ENCODE results near the gene TRIO. TPM values are rescaled to one million over a fixed set of nuclear protein-coding genes. Genes with fewer than 3 reads are reported as not detected.
A peak's percentile ranks its signal among the peaks of the same experiment; 100 is the strongest.

Gene TRIO
- total RNA-seq, 3 donors from 2014 or later = 4.6 to 6.6 (median 5.7) TPM

DNA sequence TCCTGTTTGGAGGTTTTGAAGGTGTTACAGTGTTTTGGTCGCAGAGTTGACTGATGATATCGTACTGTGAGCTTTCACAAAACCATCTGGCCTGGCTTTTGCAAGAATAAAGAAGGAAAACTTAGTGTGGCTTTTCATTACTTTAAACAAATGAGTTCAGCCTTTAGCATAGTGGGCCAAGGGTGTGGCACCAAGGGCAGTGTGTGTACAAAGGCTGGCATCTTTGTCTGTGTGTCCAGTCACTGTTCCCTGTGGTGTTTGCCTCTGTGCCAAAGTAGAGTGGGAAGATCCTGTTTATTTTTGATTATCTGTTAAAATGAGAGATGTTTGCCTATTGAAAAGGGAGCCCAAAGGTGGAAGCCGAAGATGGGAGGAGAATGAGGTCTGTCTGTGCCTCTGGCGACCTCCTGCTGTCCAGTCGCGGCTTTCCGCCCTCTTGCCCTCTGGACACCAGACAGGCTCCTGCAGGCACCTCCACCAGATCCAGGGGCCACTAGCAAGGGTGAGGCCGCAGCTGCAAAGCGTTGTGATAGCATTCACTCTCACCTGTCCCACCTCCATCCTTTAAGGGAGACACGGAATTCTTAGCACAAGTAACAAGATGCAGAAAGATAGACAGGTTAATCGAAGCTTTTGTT is 113.7 kb downstream of the TRIO start:
- DNase-seq (no peak), ATAC-seq (no peak)
- H3K27me3 Mint-ChIP-seq (ENCODE audit: low read depth) = no peaks in the 10 kb centered on the region
- H3K4me1 Mint-ChIP-seq (ENCODE audit: low read depth) = no peaks in the 10 kb centered on the region
- no peak overlapping the region for H3K4me3 Mint-ChIP-seq
- H3K9me3 Mint-ChIP-seq = peaks cover 5% of the 10 kb centered on the region
- no peaks in the 10 kb centered on the region for H3K36me3 Mint-ChIP-seq (ENCODE audit: insufficient read depth)

GRCh38 chr5:14257995-14258403 is 114.9 kb downstream of the TRIO start:
- no peak for ATAC-seq

DNA sequence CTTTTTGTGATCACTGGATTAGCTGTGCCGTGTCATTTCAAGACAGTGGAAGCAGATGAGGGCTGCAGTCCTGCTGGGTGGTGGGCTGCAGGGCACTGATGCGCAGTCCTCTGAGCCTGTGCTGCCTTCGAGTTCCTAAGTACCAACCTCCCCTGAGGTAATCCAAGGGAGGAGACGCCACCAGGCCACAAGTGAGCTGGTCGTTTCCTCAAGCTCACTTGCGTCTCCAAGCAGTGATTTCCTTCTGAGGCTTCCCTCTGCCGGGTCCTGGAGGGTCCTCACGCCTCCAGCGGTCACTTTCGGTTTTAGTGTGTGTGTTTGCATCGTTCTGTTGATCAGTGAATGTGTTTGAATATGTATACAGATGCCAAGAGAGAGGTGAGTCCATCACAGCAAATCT is 115.7 kb downstream of the TRIO start:
- Mint-ChIP-seq H3K4me3 (no peak overlapping the region), H3K36me3 (ENCODE audit: insufficient read depth) (no peaks in the 10 kb centered on the region), H3K27me3 (ENCODE audit: low read depth) (peaks cover 7% of the 10 kb centered on the region), H3K9me3 (peaks cover 5% of the 10 kb centered on the region), H3K4me1 (ENCODE audit: low read depth) (no peaks in the 10 kb centered on the region)
- ATAC-seq (no peak), DNase-seq (no peak)

More at GRCh38 chr5:14257995-14258403, 114.9 kb downstream of the TRIO start:
- Mint-ChIP-seq H3K4me1 (ENCODE audit: low read depth) (no peaks in the 10 kb centered on the region), H3K36me3 (ENCODE audit: insufficient read depth) (no peaks in the 10 kb centered on the region), H3K4me3 (no peak overlapping the region), H3K27me3 (ENCODE audit: low read depth) (peaks cover 5% of the 10 kb centered on the region), H3K9me3 (peaks cover 5% of the 10 kb centered on the region)
- DNase-seq = no peak

- Mint-ChIP-seq H3K27me3 (ENCODE audit: low read depth) (peaks cover 16% of the 10 kb centered on the region), H3K36me3 (ENCODE audit: insufficient read depth) (no peaks in the 10 kb centered on the region), H3K4me3 (no peak overlapping the region), H3K9me3 (peaks cover 5% of the 10 kb centered on the region), H3K4me1 (ENCODE audit: low read depth) (peaks cover 8% of the 10 kb centered on the region)
- DNase-seq (no peak), ATAC-seq (no peak)
Measured at GRCh38 chr5:14260637-14261036, 117.5 kb downstream of the TRIO start.

DNA sequence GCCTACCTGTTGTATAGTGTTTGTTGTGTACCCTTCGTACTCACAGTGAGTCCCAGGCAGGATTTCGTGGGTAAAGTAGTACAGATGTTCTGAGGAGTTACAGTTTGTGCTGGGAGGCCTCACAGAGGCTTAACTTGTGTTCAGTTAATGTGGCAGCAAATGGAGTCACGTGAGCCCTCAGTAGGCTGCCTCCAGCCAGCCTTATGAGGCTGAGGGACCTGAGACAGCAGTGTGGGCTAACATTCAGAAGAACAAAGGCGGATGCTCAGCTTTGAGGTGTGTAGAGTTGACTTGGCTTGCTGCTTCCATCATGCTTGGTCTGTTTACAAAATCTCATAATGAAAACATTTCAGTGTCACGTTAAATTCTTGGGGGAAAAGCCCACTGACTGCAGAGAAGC is 118.1 kb downstream of the TRIO start:
- H3K4me1 Mint-ChIP-seq (ENCODE audit: low read depth) = peaks cover 9% of the 10 kb centered on the region
- H3K36me3 Mint-ChIP-seq (ENCODE audit: insufficient read depth) = no peaks in the 10 kb centered on the region
- no peak overlapping the region for H3K4me3 Mint-ChIP-seq
- no peaks in the 10 kb centered on the region for H3K9me3 Mint-ChIP-seq
- no peak for DNase-seq
- ATAC-seq = no peak
- peaks cover 20% of the 10 kb centered on the region for H3K27me3 Mint-ChIP-seq (ENCODE audit: low read depth)

GRCh38 chr5:14261856-14262611 is 118.9 kb downstream of the TRIO start:
- H3K9me3 Mint-ChIP-seq = no peaks in the 10 kb centered on the region
- no peaks in the 10 kb centered on the region for H3K36me3 Mint-ChIP-seq (ENCODE audit: insufficient read depth)
- H3K27me3 Mint-ChIP-seq (ENCODE audit: low read depth) = peaks cover 21% of the 10 kb centered on the region
- no peak for ATAC-seq
- H3K4me1 Mint-ChIP-seq (ENCODE audit: low read depth) = peaks cover 9% of the 10 kb centered on the region
- no peak overlapping the region for H3K4me3 Mint-ChIP-seq
- no peak for DNase-seq

DNA sequence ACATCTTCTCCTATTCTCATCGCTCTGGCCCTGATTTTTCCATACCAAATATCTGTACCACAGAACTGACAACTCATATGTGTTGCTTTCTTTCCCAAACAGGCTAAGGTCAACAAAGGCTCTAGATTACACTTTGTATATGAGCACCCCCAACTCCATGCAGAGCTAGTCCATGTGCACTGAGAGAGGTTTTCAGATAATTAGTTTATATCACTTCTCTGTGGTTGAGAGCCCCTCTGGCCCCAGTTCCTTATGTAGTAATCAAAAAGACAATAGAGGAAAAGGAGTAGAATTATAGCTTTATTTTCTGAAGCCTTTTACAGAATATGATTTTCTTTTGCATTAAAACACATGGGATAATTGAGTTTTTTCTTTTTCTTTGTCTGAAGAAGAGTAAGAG is 120.0 kb downstream of the TRIO start:
- Mint-ChIP-seq H3K4me3 (no peak overlapping the region), H3K36me3 (ENCODE audit: insufficient read depth) (no peaks in the 10 kb centered on the region), H3K4me1 (ENCODE audit: low read depth) (peaks cover 9% of the 10 kb centered on the region), H3K27me3 (ENCODE audit: low read depth) (peaks cover 24% of the 10 kb centered on the region), H3K9me3 (no peaks in the 10 kb centered on the region)
- DNase-seq (no peak), ATAC-seq (no peak)

- DNase-seq (no peak), ATAC-seq (no peak)
- Mint-ChIP-seq H3K36me3 (ENCODE audit: insufficient read depth) (no peaks in the 10 kb centered on the region), H3K4me3 (no peak overlapping the region), H3K4me1 (ENCODE audit: low read depth) (peaks cover 9% of the 10 kb centered on the region), H3K27me3 (ENCODE audit: low read depth) (peaks cover 30% of the 10 kb centered on the region), H3K9me3 (no peaks in the 10 kb centered on the region)
Measured at GRCh38 chr5:14263699-14264098, 120.6 kb downstream of the TRIO start.

DNA sequence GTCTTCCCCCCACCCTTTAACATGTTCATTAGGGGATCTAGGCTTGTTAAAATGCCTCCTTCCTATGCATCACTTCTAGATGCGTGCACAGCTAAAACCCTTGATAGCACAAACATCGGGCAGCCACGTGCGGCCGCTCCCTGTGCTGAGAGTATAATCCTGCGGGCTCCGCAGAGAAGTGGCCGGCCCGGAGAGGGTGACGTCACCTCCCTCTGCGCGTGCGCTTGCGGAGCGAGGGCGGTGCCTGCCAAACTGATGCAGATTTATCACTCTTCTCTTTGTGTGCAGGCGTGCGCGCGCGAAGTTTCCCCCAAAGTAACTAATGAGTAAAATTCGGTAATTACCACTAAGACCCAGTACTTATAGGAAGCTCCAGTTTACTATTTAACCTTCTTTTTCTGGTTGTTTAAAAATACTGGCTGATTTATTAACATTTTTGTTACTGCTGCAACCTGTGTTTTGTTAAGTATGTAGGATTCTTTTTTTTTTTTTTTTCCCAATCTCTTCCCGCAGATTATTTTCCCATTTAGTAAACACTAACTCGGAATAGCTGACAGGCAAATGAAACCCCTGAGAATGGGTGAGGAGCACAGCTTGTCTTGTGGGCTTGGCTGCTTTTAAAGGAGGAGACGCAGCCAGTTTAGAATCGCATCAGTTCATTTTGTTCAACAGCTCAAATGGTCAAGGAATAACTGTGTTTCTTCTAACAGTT is 121.6 kb downstream of the TRIO start:
- H3K9me3 Mint-ChIP-seq = no peaks in the 10 kb centered on the region
- H3K4me1 Mint-ChIP-seq (ENCODE audit: low read depth) = peaks cover 9% of the 10 kb centered on the region
- ATAC-seq (peak; percentile 96), DNase-seq (peak; percentile 65)
- H3K36me3 Mint-ChIP-seq (ENCODE audit: insufficient read depth) = no peaks in the 10 kb centered on the region
- H3K4me3 Mint-ChIP-seq = no peak overlapping the region
- peaks cover 35% of the 10 kb centered on the region for H3K27me3 Mint-ChIP-seq (ENCODE audit: low read depth)

- no peak for ATAC-seq
- Mint-ChIP-seq H3K4me3 (no peak overlapping the region), H3K4me1 (ENCODE audit: low read depth) (peaks cover 9% of the 10 kb centered on the region), H3K27me3 (ENCODE audit: low read depth) (peaks cover 35% of the 10 kb centered on the region), H3K36me3 (ENCODE audit: insufficient read depth) (no peaks in the 10 kb centered on the region), H3K9me3 (no peaks in the 10 kb centered on the region)
- DNase-seq = no peak
Measured at GRCh38 chr5:14265570-14265969, 122.4 kb downstream of the TRIO start.

DNA sequence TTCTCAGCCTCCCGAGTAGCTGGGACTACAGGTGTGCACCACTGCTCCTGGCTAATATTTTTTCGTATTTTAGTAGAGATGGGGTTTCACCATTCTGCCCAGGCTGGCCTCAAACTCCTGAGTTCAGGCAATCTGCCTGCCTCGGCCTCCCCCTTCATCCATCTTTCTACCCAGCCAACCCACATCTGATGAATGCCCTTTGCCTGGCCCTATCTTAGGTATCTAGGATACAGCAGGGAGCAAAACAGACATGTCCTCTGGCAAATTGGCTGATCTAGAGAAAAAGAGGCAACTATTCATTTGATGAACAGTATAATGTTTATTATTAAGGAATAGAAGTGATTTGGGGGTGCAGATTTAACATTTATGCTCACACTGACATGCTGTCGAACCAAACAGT is 123.0 kb downstream of the TRIO start:
- peaks cover 9% of the 10 kb centered on the region for H3K4me1 Mint-ChIP-seq (ENCODE audit: low read depth)
- no peak for DNase-seq
- no peak overlapping the region for H3K4me3 Mint-ChIP-seq
- ATAC-seq = no peak
- H3K9me3 Mint-ChIP-seq = no peaks in the 10 kb centered on the region
- no peaks in the 10 kb centered on the region for H3K36me3 Mint-ChIP-seq (ENCODE audit: insufficient read depth)
- peaks cover 39% of the 10 kb centered on the region for H3K27me3 Mint-ChIP-seq (ENCODE audit: low read depth)

DNA sequence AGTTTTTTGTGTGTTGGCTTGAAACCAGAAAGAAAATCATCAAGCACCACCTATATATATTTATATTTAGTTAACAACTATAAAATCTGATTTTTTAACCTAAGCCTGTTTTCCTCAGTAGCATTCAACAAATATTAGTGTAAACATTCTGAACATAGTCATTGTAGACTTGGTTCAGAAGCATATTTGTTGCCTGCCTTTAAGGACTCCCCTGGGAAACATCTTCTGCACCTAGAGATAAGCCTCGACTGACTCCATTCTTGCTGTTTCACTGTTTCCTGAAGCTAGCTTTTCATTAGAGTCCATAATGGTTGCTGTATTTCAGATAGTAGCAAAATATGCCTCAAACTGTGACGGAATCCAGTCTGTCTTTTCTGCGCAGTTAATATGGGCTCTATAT is 123.5 kb downstream of the TRIO start:
- ATAC-seq (no peak), DNase-seq (no peak)
- Mint-ChIP-seq H3K4me3 (no peak overlapping the region), H3K36me3 (ENCODE audit: insufficient read depth) (no peaks in the 10 kb centered on the region), H3K4me1 (ENCODE audit: low read depth) (peaks cover 9% of the 10 kb centered on the region), H3K9me3 (no peaks in the 10 kb centered on the region), H3K27me3 (ENCODE audit: low read depth) (peaks cover 40% of the 10 kb centered on the region)

GRCh38 chr5:14267166-14267838 is 124.2 kb downstream of the TRIO start:
- Mint-ChIP-seq H3K4me1 (ENCODE audit: low read depth) (peaks cover 9% of the 10 kb centered on the region), H3K36me3 (ENCODE audit: insufficient read depth) (no peaks in the 10 kb centered on the region), H3K27me3 (ENCODE audit: low read depth) (peaks cover 40% of the 10 kb centered on the region), H3K9me3 (no peaks in the 10 kb centered on the region), H3K4me3 (no peak overlapping the region)
- DNase-seq (no peak), ATAC-seq (no peak)

DNA sequence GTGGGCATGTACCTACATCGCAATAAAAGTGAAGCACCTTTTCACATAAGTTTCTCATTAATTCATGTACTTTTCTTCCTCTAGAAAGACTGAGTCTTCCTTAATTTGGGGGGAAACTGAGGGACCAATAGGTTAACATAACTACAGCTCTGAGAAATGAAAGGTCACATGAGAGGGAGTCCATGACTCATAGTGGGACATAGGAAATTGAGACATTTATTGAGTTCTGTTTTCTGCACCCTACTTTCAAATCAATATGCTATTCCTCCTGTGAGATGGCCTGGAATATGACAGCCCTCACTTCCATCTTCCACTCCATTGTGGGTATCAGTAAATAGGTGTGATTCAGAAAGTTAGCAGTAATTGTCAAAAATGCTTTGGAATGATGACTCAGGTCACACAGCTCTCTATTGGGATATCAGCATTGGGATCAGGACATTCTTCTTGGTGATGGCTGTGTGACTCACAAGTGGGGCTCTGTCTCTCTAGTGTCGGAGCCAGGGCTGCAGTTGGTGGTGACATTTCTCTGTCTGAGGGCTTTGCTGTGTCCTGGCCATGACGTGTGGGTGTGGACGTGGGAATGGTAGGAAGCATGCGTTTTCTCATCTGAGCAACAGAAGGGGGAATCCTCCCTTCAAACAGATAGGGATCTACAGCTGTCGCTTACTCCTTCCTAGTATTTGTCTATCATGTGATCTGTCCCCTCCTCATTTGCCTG is 125.0 kb downstream of the TRIO start:
- ATAC-seq (no peak), DNase-seq (no peak)
- Mint-ChIP-seq H3K4me1 (ENCODE audit: low read depth) (peaks cover 9% of the 10 kb centered on the region), H3K27me3 (ENCODE audit: low read depth) (peaks cover 35% of the 10 kb centered on the region), H3K9me3 (no peaks in the 10 kb centered on the region), H3K4me3 (no peak overlapping the region), H3K36me3 (ENCODE audit: insufficient read depth) (no peaks in the 10 kb centered on the region)

All from activated T-cell treated with anti-CD3 and anti-CD28 coated beads, Interleukin-2, amount 50 U/mL, for 4 hours (primary cell).